GM12865 (cell line): ENCODE measurements around the gene PPM1G.
A peak's percentile ranks its signal among the peaks of the same experiment; 100 is the strongest.

Source experiments
- DNase-seq: peaks from one replicate; pipeline ENCODE4 v3.0.0; 2010; ENCODE audit warnings: low read depth
- H3K4me3 ChIP-seq: 2 replicates; pipeline ENCODE4 v1.5.1; 2011; ENCODE audit warnings: mild to moderate bottlenecking, low read depth, low read length, control low read depth
- TF ChIP-seq, protein P1 (sequence below): IDR thresholded peaks from 2 replicates; pipeline ENCODE4 v1.5.1; 2011; ENCODE audit warnings: low read length, control low read depth, low read depth, inconsistent platforms; ENCODE audit not compliant: insufficient read depth; ENCODE audit errors: missing control alignments

The PPM1G gene

DNA sequence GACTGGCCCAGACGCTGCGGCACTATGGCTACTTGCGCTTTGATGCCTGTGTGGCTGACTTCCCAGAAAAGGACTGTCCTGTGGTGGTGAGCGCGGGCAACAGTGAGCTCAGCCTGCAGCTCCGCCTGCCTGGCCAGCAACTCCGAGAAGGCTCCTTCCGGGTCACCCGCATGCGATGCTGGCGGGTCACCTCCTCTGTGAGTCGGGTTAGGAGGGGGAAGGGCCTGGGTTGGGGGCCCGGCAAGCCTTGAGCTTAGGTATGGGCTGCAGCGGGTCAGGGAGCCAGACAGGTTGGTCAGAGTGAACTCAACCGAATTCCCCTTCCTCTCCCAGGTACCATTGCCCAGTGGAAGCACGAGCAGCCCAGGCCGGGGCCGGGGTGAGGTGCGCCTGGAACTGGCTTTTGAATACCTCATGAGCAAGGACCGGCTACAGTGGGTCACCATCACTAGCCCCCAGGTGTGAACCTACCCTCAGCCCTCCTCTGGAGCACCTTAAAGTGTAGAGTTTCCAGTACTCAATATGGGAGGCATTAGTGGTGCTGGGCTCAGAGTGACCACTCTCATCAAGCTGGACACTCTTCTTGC, 33.8 kb downstream of the PPM1G start:
- TF ChIP-seq, protein P1, sequence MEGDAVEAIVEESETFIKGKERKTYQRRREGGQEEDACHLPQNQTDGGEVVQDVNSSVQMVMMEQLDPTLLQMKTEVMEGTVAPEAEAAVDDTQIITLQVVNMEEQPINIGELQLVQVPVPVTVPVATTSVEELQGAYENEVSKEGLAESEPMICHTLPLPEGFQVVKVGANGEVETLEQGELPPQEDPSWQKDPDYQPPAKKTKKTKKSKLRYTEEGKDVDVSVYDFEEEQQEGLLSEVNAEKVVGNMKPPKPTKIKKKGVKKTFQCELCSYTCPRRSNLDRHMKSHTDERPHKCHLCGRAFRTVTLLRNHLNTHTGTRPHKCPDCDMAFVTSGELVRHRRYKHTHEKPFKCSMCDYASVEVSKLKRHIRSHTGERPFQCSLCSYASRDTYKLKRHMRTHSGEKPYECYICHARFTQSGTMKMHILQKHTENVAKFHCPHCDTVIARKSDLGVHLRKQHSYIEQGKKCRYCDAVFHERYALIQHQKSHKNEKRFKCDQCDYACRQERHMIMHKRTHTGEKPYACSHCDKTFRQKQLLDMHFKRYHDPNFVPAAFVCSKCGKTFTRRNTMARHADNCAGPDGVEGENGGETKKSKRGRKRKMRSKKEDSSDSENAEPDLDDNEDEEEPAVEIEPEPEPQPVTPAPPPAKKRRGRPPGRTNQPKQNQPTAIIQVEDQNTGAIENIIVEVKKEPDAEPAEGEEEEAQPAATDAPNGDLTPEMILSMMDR: no peak
- DNase-seq: no peak
- no peak overlapping the region for H3K4me3 ChIP-seq

DNA sequence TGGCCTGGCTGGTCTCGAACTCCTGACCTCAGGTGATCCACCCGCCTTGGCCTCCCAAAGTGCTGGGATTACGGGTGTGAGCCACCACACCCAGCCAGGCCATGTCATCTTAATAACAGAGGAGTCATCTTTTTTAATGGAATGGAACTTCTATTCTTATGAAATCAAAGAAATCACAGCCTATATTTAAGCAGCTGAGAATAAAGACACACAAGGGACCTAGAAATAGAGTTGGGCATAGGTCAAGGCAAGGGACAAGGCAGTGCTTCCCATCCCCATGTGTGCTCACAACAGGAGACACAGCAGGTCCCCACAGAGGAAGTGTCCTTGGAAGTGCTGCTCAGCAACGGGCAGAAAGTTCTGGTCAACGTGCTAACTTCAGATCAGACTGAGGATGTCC, 35.8 kb downstream of the PPM1G start:
- TF ChIP-seq, protein P1: no peak

DNA sequence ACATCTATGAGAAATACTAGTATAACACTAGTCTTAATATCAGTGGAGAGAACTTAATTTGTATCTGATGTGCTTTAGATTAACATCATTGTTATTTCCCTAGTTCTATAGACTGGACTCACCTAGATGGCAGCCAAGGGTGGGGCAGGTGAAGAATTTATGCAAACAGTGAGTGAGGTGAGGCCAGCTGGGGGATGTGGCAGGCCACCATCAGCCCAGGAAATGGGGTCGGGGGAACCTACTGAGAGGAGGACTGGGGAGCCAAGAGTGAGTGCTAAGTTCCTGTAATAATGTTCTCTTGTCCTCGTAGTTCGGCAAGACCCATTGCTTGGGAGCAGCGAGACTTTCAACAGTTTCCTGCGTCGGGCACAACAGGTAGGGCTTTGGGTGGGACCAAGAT, 36.5 kb downstream of the PPM1G start:
- no peak overlapping the region for H3K4me3 ChIP-seq
- TF ChIP-seq, protein P1: no peak
- no peak for DNase-seq

More for the DNA sequence above, 35.8 kb downstream of the PPM1G start:
- H3K4me3 ChIP-seq: no peak overlapping the region
- DNase-seq: no peak

DNA sequence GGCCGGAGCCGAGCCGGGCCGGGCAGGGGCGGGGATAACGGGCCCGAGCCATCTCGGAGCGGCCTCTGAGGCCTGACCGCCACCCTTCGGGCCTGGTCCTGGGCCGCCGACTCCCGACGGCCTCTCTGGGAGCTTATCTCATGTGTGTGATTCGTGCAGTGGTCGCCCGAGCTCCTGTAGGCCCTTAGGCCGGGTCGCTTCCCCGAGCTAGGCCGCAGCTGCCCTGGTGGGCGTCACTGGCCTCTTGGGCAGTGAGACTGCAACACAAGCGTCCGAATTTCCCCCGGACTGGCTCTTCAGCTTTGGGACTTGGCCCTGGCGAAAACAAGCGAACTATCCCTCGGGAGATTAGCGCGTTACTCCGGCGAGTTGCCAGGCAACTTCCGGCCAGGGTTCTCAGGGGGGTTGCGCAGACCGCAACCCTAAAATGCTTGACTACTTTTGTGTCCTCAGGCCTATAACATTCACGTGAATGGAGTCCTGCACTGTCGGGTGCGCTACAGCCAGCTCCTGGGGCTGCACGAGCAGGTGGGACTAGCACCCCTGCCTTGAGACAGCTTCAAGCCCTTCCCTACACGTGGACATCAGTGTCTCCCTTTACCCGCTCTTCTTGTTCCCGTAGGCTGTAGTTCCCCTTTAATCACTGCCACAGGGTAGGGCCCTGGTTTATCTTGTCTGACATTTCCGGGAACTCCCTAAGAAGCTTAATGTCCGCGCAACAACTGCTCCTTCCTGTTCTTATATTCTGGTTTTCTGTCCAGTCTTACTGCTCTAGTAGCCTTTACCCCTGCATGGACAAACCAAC, 38.4 kb downstream of the PPM1G start:
- H3K4me3 ChIP-seq: peak overlapping the region; percentile 88
- TF ChIP-seq, protein P1: no peak
- peak; percentile 81 for DNase-seq

DNA sequence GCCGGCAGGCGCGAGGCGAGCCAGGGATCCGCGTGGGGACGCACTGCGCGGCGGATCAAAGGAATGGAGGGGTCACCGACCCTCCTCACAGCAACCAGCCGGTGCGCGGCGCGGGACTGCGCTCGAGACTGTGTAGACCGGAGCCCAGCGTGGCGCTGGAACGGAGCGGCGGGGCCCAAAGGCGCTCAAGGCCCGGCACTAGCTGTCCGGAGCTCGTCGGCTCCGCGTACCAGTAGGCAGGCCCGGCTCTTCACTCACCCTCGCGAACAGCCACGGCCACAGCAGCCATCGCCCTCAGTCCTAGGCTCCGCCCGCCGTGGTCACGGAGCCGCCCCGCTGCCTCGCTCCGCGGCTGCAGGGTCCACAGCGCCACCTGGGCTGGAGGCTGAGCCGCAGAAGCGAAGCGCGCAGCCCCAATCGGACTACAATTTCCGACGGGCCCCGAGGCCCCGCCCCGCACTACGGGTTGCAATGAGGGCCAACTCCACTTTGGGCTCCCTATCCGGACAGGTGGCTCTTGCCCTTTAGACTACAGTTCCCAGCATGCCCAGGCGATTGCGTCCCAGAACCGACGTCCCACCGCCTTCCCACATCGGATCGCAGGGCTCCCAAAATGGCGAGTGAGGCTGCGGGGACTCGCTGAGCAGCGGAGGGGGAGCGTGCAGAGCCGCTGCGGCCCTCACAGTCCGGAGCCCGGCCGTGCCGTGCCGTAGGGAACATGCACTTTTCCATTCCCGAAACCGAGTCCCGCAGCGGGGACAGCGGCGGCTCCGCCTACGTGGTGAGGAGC, 39.2 kb downstream of the PPM1G start, which contains the start of the genes EIF2B4 and SNX17:
EIF2B4 (minus strand) TSS at position 313 of the 790 bp plus-strand sequence; CDS start at position 289, 24 bp downstream.
SNX17 (plus strand) TSS at position 591 of the 790 bp plus-strand sequence; CDS start at position 719, 128 bp downstream.
- peak within 1 kb of the TSS; percentile 88 for H3K4me3 ChIP-seq
- TF ChIP-seq, protein P1: peak; percentile 71
- peak; percentile 99 for DNase-seq

DNA sequence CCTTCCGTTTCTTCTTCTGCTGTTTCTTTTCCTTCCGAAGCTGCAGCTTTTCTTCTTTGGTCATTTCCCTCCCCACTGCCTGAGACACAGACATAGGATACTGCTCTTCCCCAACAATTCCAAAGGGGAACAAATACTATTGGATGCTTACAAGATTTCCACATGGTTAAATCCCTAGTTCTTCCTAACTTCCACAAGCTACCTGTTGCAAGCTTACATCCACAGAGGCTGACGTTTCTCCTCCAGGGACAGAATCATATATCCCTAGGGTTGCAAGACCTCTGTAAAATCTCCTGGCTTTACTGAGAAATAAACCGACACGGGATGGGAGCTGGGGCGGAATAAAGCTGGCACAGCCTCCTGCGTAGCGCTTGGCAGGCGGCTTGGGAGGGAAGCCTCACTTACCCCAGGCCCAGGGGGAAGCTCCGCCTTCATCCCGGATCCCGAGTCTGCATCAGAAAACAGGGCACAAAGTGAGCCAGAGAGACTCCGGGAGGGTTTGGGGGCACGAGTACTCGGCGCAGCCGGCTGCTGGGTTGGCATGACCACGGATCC, 39.8 kb downstream of the PPM1G start:
- TF ChIP-seq, protein P1: no peak
- H3K4me3 ChIP-seq: peak overlapping the region; percentile 88
- no peak for DNase-seq
